HG02885 (cell line): ENCODE measurements around the gene MYORG.
"Not testable (repeated sequence)": the region's sequence is repeated elsewhere in the genome, so short reads cannot be mapped to it uniquely, and the experiment has no call there.

Experiments used
- ATAC-seq: cut with Tn5 transposase; IDR thresholded peaks from one replicate; pipeline ENCODE4 v1.9.1; 2021; ENCODE audit warnings: mild to moderate bottlenecking; ENCODE audit not compliant: unreplicated experiment, poor library complexity

MYORG gene

GRCh38 chr9:34338079-34338478 lies 38.6 kb downstream of the MYORG start:
- not testable (repeated sequence) for ATAC-seq

GRCh38 chr9:34337403-34337802 lies 39.3 kb downstream of the MYORG start:
- no peak for ATAC-seq

- ATAC-seq, result no peak
These were observed 41.3 kb downstream of the MYORG start for GRCh38 chr9:34335376-34335775.

GRCh38 chr9:34334916-34335315 lies 41.8 kb downstream of the MYORG start:
- no peak for ATAC-seq

- ATAC-seq, result no peak
These were observed 42.3 kb downstream of the MYORG start for GRCh38 chr9:34334337-34334824.

- no peak for ATAC-seq
These were observed 42.9 kb downstream of the MYORG start for GRCh38 chr9:34333836-34334235.

GRCh38 chr9:34332076-34332964 lies 44.4 kb downstream of the MYORG start:
- no peak for ATAC-seq

- no peak for ATAC-seq
These were observed 45.5 kb downstream of the MYORG start for GRCh38 chr9:34331196-34331595.

- peak; percentile 91 for ATAC-seq
These were observed 47.5 kb downstream of the MYORG start, which contains the start of the genes KIF24 and NUDT2 for GRCh38 chr9:34328987-34329832. Gene KIF24 (minus strand): TSS chr9:34329268. CDS start chr9:34311346, 17,922 bp downstream. Gene NUDT2 (plus strand): TSS chr9:34329569. CDS start chr9:34339040, 9,471 bp downstream.

DNA sequence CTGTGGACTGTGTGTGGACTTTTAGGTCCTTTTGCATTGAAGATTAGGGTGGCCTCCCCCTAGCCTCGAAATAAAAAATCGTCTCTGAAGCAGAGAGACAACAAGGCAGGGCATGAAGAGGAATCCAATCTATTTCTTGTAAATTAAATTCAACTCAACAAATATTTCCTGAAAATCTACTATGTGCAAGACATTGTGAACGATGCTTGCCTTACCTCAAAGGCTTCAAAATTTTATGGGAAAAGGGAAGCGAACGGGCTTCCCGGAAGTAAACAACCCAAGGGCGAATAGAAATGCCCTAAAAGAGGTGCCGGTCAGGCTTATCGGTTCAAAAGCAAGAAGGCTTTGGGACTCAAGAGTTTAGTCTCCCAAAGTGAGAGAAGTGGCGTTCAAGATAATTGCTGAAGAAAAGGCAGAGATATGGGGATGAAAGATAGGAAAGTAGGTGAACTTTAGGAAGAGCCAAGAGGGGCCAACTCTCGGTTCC lies 48.2 kb downstream of the MYORG start:
- no peak for ATAC-seq

DNA sequence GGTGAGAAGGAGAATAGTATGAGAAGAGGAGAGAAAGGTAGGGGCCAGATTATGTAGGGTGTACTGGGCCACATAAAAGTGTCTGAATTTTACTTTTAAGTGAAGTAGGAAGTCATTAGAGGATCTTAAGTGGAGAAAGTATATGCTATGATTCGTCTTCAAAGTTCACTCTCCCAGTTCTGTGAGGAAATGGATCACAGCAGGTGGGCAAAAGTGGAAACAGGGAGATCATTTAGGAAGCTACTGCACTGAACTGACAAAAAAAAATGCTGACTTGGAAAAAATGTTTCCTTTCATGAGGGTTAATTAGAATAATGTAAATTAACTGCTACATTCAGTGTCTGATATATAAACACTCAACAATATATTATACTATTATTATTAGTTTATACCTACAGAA lies 50.0 kb downstream of the MYORG start:
- ATAC-seq, result no peak

- no peak for ATAC-seq
These were observed 53.7 kb downstream of the MYORG start for GRCh38 chr9:34322899-34323591.

GRCh38 chr9:34321451-34321850 lies 55.2 kb downstream of the MYORG start:
- no peak for ATAC-seq

DNA sequence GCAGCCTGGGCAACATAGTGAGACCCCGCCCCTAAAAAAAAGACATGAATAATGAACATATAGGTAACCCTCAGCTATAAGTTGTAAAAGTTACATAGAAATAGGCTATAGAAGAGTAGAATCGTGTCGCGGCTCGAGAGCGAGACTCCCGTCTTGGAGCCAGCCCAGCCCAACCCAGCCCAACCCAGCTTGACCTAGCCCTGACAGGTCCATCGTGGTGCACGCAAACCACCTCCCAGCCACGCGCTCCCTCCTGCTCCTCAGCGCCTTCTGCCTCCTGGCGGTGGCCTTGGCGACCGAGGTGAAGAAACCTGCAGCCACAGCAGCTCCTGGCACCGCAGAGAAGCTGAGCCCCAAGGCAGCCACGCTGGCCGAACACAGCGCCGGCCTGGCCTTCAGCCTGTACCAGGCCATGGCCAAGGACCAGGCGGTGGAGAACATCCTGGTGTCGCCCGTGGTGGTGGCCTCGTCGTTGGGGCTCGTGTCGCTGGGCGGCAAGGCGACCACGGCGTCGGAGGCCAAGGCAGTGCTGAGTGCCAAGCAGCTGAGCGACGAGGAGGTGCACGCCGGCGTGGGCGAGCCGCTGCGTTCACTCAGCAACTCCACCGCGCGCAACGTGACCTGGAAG lies 58.4 kb downstream of the MYORG start:
- ATAC-seq, result no peak

GRCh38 chr9:34317436-34317835 lies 59.3 kb downstream of the MYORG start:
- no peak for ATAC-seq
